ENCODE measurements around the gene CCDC192. TPM values are rescaled to one million over a fixed set of nuclear protein-coding genes. Genes with fewer than 3 reads are reported as not detected.

The CCDC192 gene
- total and polyA plus RNA-seq, 2 donors (not counting 3 experiments of a cell fraction or from before 2014, with no cell fraction given): not detected

DNA sequence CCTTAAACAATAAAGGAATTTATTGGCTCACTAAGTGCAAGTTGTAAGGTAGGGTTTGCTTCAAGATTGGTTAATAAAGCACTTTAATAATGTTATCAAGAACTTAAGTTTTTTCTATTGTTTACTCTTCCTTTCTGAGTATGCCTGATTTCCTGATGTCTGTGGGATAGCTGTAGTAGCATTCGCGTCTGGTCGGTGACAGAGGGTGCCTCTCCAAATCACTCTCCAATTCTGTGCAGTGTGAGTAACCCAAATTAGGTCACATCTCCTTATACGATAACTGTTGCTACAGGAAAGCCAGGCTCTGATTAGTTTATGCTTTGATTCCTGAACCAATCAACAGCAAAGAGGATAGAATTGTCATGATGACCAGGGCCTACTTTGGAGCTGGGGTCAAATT is 90.7 kb downstream of the CCDC192 start:
- POLR2A ChIA-PET: no interaction called here
- CTCF ChIA-PET: no interaction called here

More for the DNA sequence above, 90.7 kb downstream of the CCDC192 start:
- Histone ChIP-seq H3K9ac (replicated peaks; ENCODE audit: extremely low read depth, insufficient read depth, low read length) (no peak overlapping the region), H3K36me3 (ENCODE audit: control insufficient read depth in 2 of 2, extremely low read depth in 1 of 2, insufficient read depth in 2 of 2, low read length in 2 of 2) (no peaks in the 10 kb centered on the region), H3K9me1 (replicated peaks; ENCODE audit: control insufficient read depth, extremely low read depth, insufficient read depth, low read length) (no peaks in the 10 kb centered on the region), H2AFZ (ENCODE audit: low read depth, low read length) (no peak overlapping the region), H3K4me2 (ENCODE audit: insufficient read depth, low read length) (no peak overlapping the region), H3K79me2 (ENCODE audit: control insufficient read depth, insufficient read depth, low read length) (no peaks in the 10 kb centered on the region), H3K4me3 (replicated peaks in 1 of 3; ENCODE audit: insufficient read depth in 1 of 3, low read depth in 1 of 3, low read length in 3 of 3) (no peak overlapping the region), H3K4me1 (ENCODE audit: control insufficient read depth, extremely low read depth, insufficient read depth, low read length) (no peaks in the 10 kb centered on the region), H3K27ac (ENCODE audit: insufficient read depth, low read depth, low read length) (no peak overlapping the region), H4K20me1 (replicated peaks; ENCODE audit: control insufficient read depth, extremely low read depth, insufficient read depth, low read length) (no peaks in the 10 kb centered on the region), H3K27me3 (ENCODE audit: control insufficient read depth in 2 of 2, insufficient read depth in 2 of 2, low read length in 2 of 2) (no peaks in the 10 kb centered on the region), H3K9me3 (replicated peaks; ENCODE audit: control insufficient read depth, insufficient read depth, low read length) (no peaks in the 10 kb centered on the region)
- TF ChIP-seq, protein P1, sequence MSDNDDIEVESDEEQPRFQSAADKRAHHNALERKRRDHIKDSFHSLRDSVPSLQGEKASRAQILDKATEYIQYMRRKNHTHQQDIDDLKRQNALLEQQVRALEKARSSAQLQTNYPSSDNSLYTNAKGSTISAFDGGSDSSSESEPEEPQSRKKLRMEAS (IDR thresholded peaks at IDR 0.05; ENCODE audit: insufficient read depth, insufficient read length): no peak
- TF ChIP-seq MYC (IDR thresholded peaks at IDR 0.05; ENCODE audit: low read depth, low read length): no peak
- no peak for TF ChIP-seq EZH2 (IDR thresholded peaks at IDR 0.05; ENCODE audit: borderline replicate concordance, low read depth, low read length, severe bottlenecking)
- no peak for TF ChIP-seq GATA2 (IDR thresholded peaks at IDR 0.05; ENCODE audit: insufficient read depth, insufficient read length, low read depth, low read length)
- TF ChIP-seq POLR2AphosphoS5 (IDR thresholded peaks at IDR 0.05; ENCODE audit: insufficient read depth, low read depth, low read length): no peak
- TF ChIP-seq CTCF (IDR thresholded peaks at IDR 0.05; ENCODE audit: extremely low read depth in 1 of 2, insufficient read depth in 1 of 2, low read depth in 1 of 2, low read length in 2 of 2): no peak
- DNase-seq (ENCODE audit: low read depth, low spot score) (no peak), FAIRE-seq (no peak)
- BruUV-seq (replicated peaks): no TSS peak
- dilution Hi-C loops (cut with MboI; ENCODE audit: extremely low pct_ligation_motif_present, low sequenced_read_pairs): no loop called here
- intact Hi-C loops (cut with micrococcal nuclease): no loop called here

Data from endothelial cell of umbilical vein (primary cell).